Endothelial cell of umbilical vein (primary cell): ENCODE data around the gene HDAC4. TPM values are rescaled to one million over a fixed set of nuclear protein-coding genes. Genes with fewer than 3 reads are reported as not detected.

ENCODE experiments used
- BruUV-seq: library from RNA; stranded (reverse); fragments of 400-500 nt; replicated peaks from 2 replicates; lab custom pipeline; 2021; lab: Mats Ljungman, UMichigan
- CTCF ChIA-PET: fragments of 300-600, 350-600 bp; sonication (Branson Sonifier 250); formaldehyde crosslinking; loops from one replicate; lab custom pipeline; 2021; ENCODE audit warnings: antibody characterized with exemption, inconsistent platforms; lab: Charles Lee
- POLR2A ChIA-PET: fragments of 300-600, 350-600 bp; sonication (Branson Sonifier 250); formaldehyde crosslinking; loops from one replicate; lab custom pipeline; 2021; ENCODE audit warnings: antibody characterized with exemption, inconsistent platforms; lab: Charles Lee
- DNase-seq: peaks from one replicate; pipeline ENCODE4 v3.0.0-alpha.2; 2011; ENCODE audit warnings: low read depth, low spot score
- FAIRE-seq: peaks from 2 replicates; lab custom pipeline; 2011; peaks lifted over from hg19 to GRCh38; lab: Jason Lieb, UNC
- H2AFZ ChIP-seq: 2 replicates; pipeline ENCODE4 v1.6.0; 2012; ENCODE audit warnings: low read depth, low read length, control low read depth, inconsistent platforms
- H3K27ac ChIP-seq: 2 replicates; pipeline ENCODE4 v1.5.1; 2011; ENCODE audit warnings: low read depth, mild to moderate bottlenecking, control low read depth, low read length, moderate library complexity; ENCODE audit not compliant: insufficient read depth
- H3K27me3 ChIP-seq, 2 experiments: 2 replicates each; pipeline versions ENCODE4 v1.6.0 to v1.6.1; 2011; ENCODE audit warnings: low read length in 2 of 2, mixed read lengths in 1 of 2; ENCODE audit not compliant: control insufficient read depth in 2 of 2, insufficient read depth in 2 of 2
- H3K36me3 ChIP-seq, 2 experiments: 2 replicates in 1 of 2; 3 replicates in 1 of 2; pipeline ENCODE4 v1.5.1; 2011; ENCODE audit warnings: low read length in 2 of 2, mild to moderate bottlenecking in 1 of 2, moderate library complexity in 1 of 2; ENCODE audit not compliant: control insufficient read depth in 2 of 2, insufficient read depth in 2 of 2; ENCODE audit errors: extremely low read depth in 1 of 2
- H3K4me1 ChIP-seq: 3 replicates; pipeline ENCODE4 v1.5.1; 2011; ENCODE audit warnings: mild to moderate bottlenecking, low read length; ENCODE audit not compliant: control insufficient read depth, insufficient read depth; ENCODE audit errors: extremely low read depth
- H3K4me2 ChIP-seq: 2 replicates; pipeline ENCODE4 v1.6.1; 2011; ENCODE audit warnings: low read length, control low read depth, mixed read lengths; ENCODE audit not compliant: insufficient read depth
- H3K4me3 ChIP-seq, 3 experiments: fragments of 200-600 bp in 1 of 3; sonication (generic), shearing (Covaris generic) in 1 of 3; replicated peaks in 1 of 3; 2 replicates each; pipeline ENCODE4 v1.5.1; 2011 to 2016; ENCODE audit warnings: control low read depth in 3 of 3, low read length in 3 of 3, mild to moderate bottlenecking in 2 of 3, inconsistent platforms in 1 of 3, low read depth in 1 of 3, moderate library complexity in 1 of 3; ENCODE audit not compliant: insufficient read depth in 1 of 3
- H3K79me2 ChIP-seq: 2 replicates; pipeline ENCODE4 v1.6.0; 2012; ENCODE audit warnings: low read length, inconsistent platforms; ENCODE audit not compliant: control insufficient read depth, insufficient read depth
- H3K9ac ChIP-seq: replicated peaks from 2 replicates; pipeline ENCODE3; 2011; ENCODE audit warnings: low read length, control low read depth; ENCODE audit not compliant: insufficient read depth; ENCODE audit errors: extremely low read depth
- H3K9me1 ChIP-seq: replicated peaks from 3 replicates; pipeline ENCODE4 v1.6.0; 2011; ENCODE audit warnings: mild to moderate bottlenecking, low read length; ENCODE audit not compliant: control insufficient read depth, insufficient read depth; ENCODE audit errors: extremely low read depth
- H3K9me3 ChIP-seq: replicated peaks from 2 replicates; pipeline ENCODE4 v1.5.1; 2012; ENCODE audit warnings: low read length, inconsistent platforms; ENCODE audit not compliant: control insufficient read depth, insufficient read depth
- H4K20me1 ChIP-seq: replicated peaks from 2 replicates; pipeline ENCODE3; 2011; ENCODE audit warnings: mild to moderate bottlenecking, low read length; ENCODE audit not compliant: control insufficient read depth, insufficient read depth; ENCODE audit errors: extremely low read depth
- CTCF ChIP-seq, 2 donors: IDR thresholded peaks; 1 replicate in 1 of 2; 2 replicates in 1 of 2; pipeline ENCODE4 v1.5.1; 2011; ENCODE audit warnings: low read length in 2 of 2, mild to moderate bottlenecking in 2 of 2, moderate library complexity in 2 of 2, control low read depth in 1 of 2, inconsistent platforms in 1 of 2, low read depth in 1 of 2; ENCODE audit not compliant: insufficient read depth in 1 of 2; ENCODE audit errors: extremely low read depth in 1 of 2
- EZH2 ChIP-seq: IDR thresholded peaks from 2 replicates; pipeline ENCODE4 v1.6.1; 2012; ENCODE audit warnings: borderline replicate concordance, low read depth, mild to moderate bottlenecking, moderate library complexity, low read length, inconsistent platforms; ENCODE audit not compliant: severe bottlenecking
- FOS ChIP-seq: IDR thresholded peaks from 2 replicates; pipeline ENCODE4 v1.6.1; 2011; ENCODE audit warnings: mild to moderate bottlenecking, low read length, moderate library complexity, borderline replicate concordance; ENCODE audit not compliant: insufficient read depth
- GATA2 ChIP-seq: IDR thresholded peaks from 2 replicates; pipeline ENCODE4 v1.7.0; 2011; ENCODE audit warnings: low read depth, mild to moderate bottlenecking, moderate library complexity, mixed read lengths, low read length; ENCODE audit not compliant: insufficient read length, insufficient read depth
- JUN ChIP-seq: IDR thresholded peaks from 2 replicates; pipeline ENCODE4 v1.6.1; 2011; ENCODE audit warnings: borderline replicate concordance, low read depth; ENCODE audit not compliant: insufficient read length, insufficient read depth
- MAX ChIP-seq: IDR thresholded peaks from 2 replicates; pipeline ENCODE4 v1.6.1; 2011; ENCODE audit not compliant: insufficient read depth, insufficient read length
- MYC ChIP-seq: IDR thresholded peaks from one replicate; pipeline ENCODE4 v1.6.1; 2011; ENCODE audit warnings: mild to moderate bottlenecking, low read depth, low read length
- POLR2A ChIP-seq: IDR thresholded peaks from 2 replicates; pipeline ENCODE4 v1.6.1; 2012; ENCODE audit warnings: low read depth, mild to moderate bottlenecking, control low read depth, low read length
- POLR2AphosphoS5 ChIP-seq: IDR thresholded peaks from 2 replicates; pipeline ENCODE4 v1.6.1; 2012; ENCODE audit warnings: low read depth, mild to moderate bottlenecking, control low read depth, low read length, moderate library complexity; ENCODE audit not compliant: insufficient read depth
- dilution Hi-C: fragments of 300-500 bp; cut with MboI; formaldehyde crosslinking; loops from one replicate; pipeline ENCODE4 v1.15.0; 2019; ENCODE audit warnings: low sequenced_read_pairs; ENCODE audit not compliant: extremely low pct_ligation_motif_present
- intact Hi-C: fragments of 100-400 bp; cut with micrococcal nuclease; formaldehyde crosslinking; loops from one replicate; pipeline ENCODE4 v1.10.0; 2022
- polyA plus RNA-seq, 4 experiments: library from polyadenylated mRNA; depleted of rRNA in 3 of 4; stranded (reverse) in 3 of 4; unstranded in 1 of 4; fragments of >200 nt; gene quantifications; 2 replicates each; pipeline versions ENCODE4 v1.2.1 to v1.2.3, GENCODE V29; 2011 to 2012; ENCODE audit warnings: missing spikeins in 1 of 4
- total RNA-seq: library from RNA; stranded (reverse); gene quantifications from 2 replicates; pipeline ENCODE4 v1.2.3, GENCODE V29; 2021

HDAC4 gene
- total and polyA plus RNA-seq, 2 donors (not counting 3 experiments of a cell fraction or from before 2014, with no cell fraction given): 13.4 to 33.0 TPM

GRCh38 chr2:239344857-239345216, 56.0 kb downstream of the HDAC4 start:
- Histone ChIP-seq H3K4me3 (no peak overlapping the region), H3K4me2 (no peak overlapping the region), H3K4me1 (no peaks in the 10 kb centered on the region), H3K9ac (no peak overlapping the region), H3K36me3 (peaks cover 0 to 3% of the 10 kb centered on the region in 2 experiments), H3K9me1 (no peaks in the 10 kb centered on the region), H3K79me2 (peaks cover 7% of the 10 kb centered on the region), H4K20me1 (no peaks in the 10 kb centered on the region), H3K27ac (no peak overlapping the region), H2AFZ (no peak overlapping the region), H3K27me3 (no peaks in the 10 kb centered on the region), H3K9me3 (no peaks in the 10 kb centered on the region)
- DNase-seq (no peak), FAIRE-seq (no peak)
- CTCF ChIA-PET: interaction anchor here (0.5 to 2.0 kb wide), 2 partner anchors 9 to 16 kb away, joined by 3 to 5 read pairs; no protein-coding TSS in a partner anchor
- BruUV-seq: no TSS peak
- POLR2A ChIA-PET: no interaction called here
- intact Hi-C loops: loop anchor here (5.0 kb wide), 1 partner anchor 1002 kb away; no protein-coding TSS in a partner anchor
- dilution Hi-C loops: no loop called here
- TF ChIP-seq JUN: no peak

GRCh38 chr2:239343946-239344856, 56.6 kb downstream of the HDAC4 start:
- POLR2A ChIA-PET: no interaction called here

More at GRCh38 chr2:239343946-239344856, 56.6 kb downstream of the HDAC4 start:
- Histone ChIP-seq H3K79me2 (peaks cover 7% of the 10 kb centered on the region), H2AFZ (no peak overlapping the region), H4K20me1 (no peaks in the 10 kb centered on the region), H3K9me1 (no peaks in the 10 kb centered on the region), H3K9ac (no peak overlapping the region), H3K4me2 (no peak overlapping the region), H3K27ac (no peak overlapping the region), H3K27me3 (no peaks in the 10 kb centered on the region), H3K4me1 (no peaks in the 10 kb centered on the region), H3K36me3 (no peaks in the 10 kb centered on the region), H3K9me3 (no peaks in the 10 kb centered on the region), H3K4me3 (no peak overlapping the region)
- TF ChIP-seq FOS (no peak), CTCF (IDR thresholded peaks at IDR 0.05; ENCODE audit: extremely low read depth in 1 of 2, insufficient read depth in 1 of 2, low read depth in 1 of 2, low read length in 2 of 2) (no peak), POLR2AphosphoS5 (no peak), EZH2 (no peak), GATA2 (no peak), POLR2A (no peak), JUN (no peak), MYC (no peak), MAX (no peak)
- FAIRE-seq (no peak), DNase-seq (no peak)
- BruUV-seq: no TSS peak
- dilution Hi-C loops (no loop called here), intact Hi-C loops (loop anchor here (5.0 kb wide), 1 partner anchor 1003 kb away; no protein-coding TSS in a partner anchor)
- CTCF ChIA-PET: interaction anchor here (2.0 kb wide), 1 partner anchor 16 kb away, joined by 5 read pairs; no protein-coding TSS in a partner anchor
